K562 (cell line): ENCODE data around the gene HS3ST3A1. TPM values are rescaled to one million over a fixed set of nuclear protein-coding genes. Genes with fewer than 3 reads are reported as not detected.

Experiments
- CBFA2T2 ChIP-seq: fragments of 450-650 bp; conservative IDR thresholded peaks from 2 replicates; pipeline ENCODE4 v1.6.1; 2017; ENCODE audit warnings: mild to moderate bottlenecking
- CREB1 ChIP-seq, 2 experiments: sonication (generic) in 1 of 2; formaldehyde crosslinking in 1 of 2; IDR thresholded peaks; 2 replicates each; pipeline versions ENCODE4 v1.6.1 to v1.8.0; 2012 to 2022; ENCODE audit warnings: inconsistent platforms in 1 of 2, mild to moderate bottlenecking in 1 of 2, missing genetic modification reagents in 1 of 2, moderate library complexity in 1 of 2
- CSDE1 ChIP-seq, 2 experiments: fragments of 450-650 bp; IDR thresholded peaks; 2 replicates each; pipeline ENCODE4 v1.6.1; 2016; ENCODE audit warnings: mild to moderate bottlenecking in 1 of 2
- EGR1 ChIP-seq: fragments of 450-650 bp; conservative IDR thresholded peaks from 2 replicates; pipeline ENCODE4 v1.6.1; 2017; ENCODE audit warnings: mild to moderate bottlenecking
- ELF2 ChIP-seq: fragments of 250-450 bp; sonication (Bioruptor Pico); IDR thresholded peaks from 2 replicates; pipeline ENCODE4 v1.5.0; 2021; ENCODE audit warnings: mild to moderate bottlenecking
- FOXK1 ChIP-seq: sonication (generic); formaldehyde crosslinking; IDR thresholded peaks from 2 replicates; pipeline ENCODE4 v1.8.0; 2022; ENCODE audit warnings: missing genetic modification reagents, mild to moderate bottlenecking, borderline replicate concordance
- GABPA ChIP-seq: fragments of 200-800 bp; sonication (Bioruptor generic); conservative IDR thresholded peaks from 2 replicates; pipeline ENCODE4 v1.6.1; 2016; ENCODE audit warnings: low read depth, missing genetic modification characterization, missing compliant biosample characterization
- GTF2E2 ChIP-seq: fragments of 200-800 bp; sonication (Bioruptor generic); IDR thresholded peaks from 2 replicates; pipeline ENCODE4 v1.6.1; 2016; ENCODE audit warnings: missing genetic modification characterization, missing compliant biosample characterization
- HDAC1 ChIP-seq, 2 experiments: fragments of 450-650 bp; IDR thresholded peaks; 2 replicates each; pipeline ENCODE4 v1.6.1; 2016 to 2017; ENCODE audit warnings: inconsistent platforms in 1 of 2, mild to moderate bottlenecking in 1 of 2, moderate library complexity in 1 of 2
- HOMEZ ChIP-seq: fragments of 250-450 bp; sonication (Bioruptor Pico); IDR thresholded peaks from 2 replicates; pipeline ENCODE4 v1.4.0; 2020; ENCODE audit warnings: mild to moderate bottlenecking, moderate library complexity
- KAT2B ChIP-seq: IDR thresholded peaks from one replicate; pipeline ENCODE4 v1.6.1; 2012; ENCODE audit warnings: low read depth, mild to moderate bottlenecking, control low read depth, inconsistent platforms, low read length, moderate library complexity
- KAT7 ChIP-seq: sonication (generic); formaldehyde crosslinking; IDR thresholded peaks from 2 replicates; pipeline ENCODE4 v1.8.0; 2022; ENCODE audit warnings: missing genetic modification reagents, mild to moderate bottlenecking, borderline replicate concordance
- KLF6 ChIP-seq: fragments of 250-450 bp; sonication (Bioruptor Pico); IDR thresholded peaks from 2 replicates; pipeline ENCODE4 v1.4.0; 2020; ENCODE audit warnings: mild to moderate bottlenecking, moderate library complexity, borderline replicate concordance
- MCM2 ChIP-seq: fragments of 450-650 bp; IDR thresholded peaks from 2 replicates; pipeline ENCODE4 v1.6.1; 2017; ENCODE audit warnings: low read depth, mild to moderate bottlenecking
- SAFB2 ChIP-seq: fragments of 200-400 bp; formaldehyde crosslinking; IDR thresholded peaks from 2 replicates; pipeline ENCODE4 v1.6.1; 2018; ENCODE audit warnings: borderline replicate concordance, low read length, low read depth, moderate library complexity; ENCODE audit not compliant: severe bottlenecking
- SMAD3 ChIP-seq: fragments of 450-650 bp; formaldehyde crosslinking; conservative IDR thresholded peaks from 2 replicates; pipeline ENCODE4 v1.4.0; 2020; ENCODE audit warnings: mild to moderate bottlenecking
- ZNF217 ChIP-seq: sonication (generic); formaldehyde crosslinking; IDR thresholded peaks from 2 replicates; pipeline ENCODE4 v1.8.0; 2022; ENCODE audit warnings: mild to moderate bottlenecking, missing genetic modification reagents
- ZNF232 ChIP-seq: sonication (generic); formaldehyde crosslinking; IDR thresholded peaks from 2 replicates; pipeline ENCODE4 v1.8.0; 2022; ENCODE audit warnings: mild to moderate bottlenecking, missing genetic modification reagents
- ZNF253 ChIP-seq: fragments of 250-450 bp; sonication (Bioruptor Pico); conservative IDR thresholded peaks from 2 replicates; pipeline ENCODE4 v1.6.1; 2021; ENCODE audit warnings: mild to moderate bottlenecking
- ZNF41 ChIP-seq: fragments of 250-450 bp; sonication (Bioruptor Pico); conservative IDR thresholded peaks from 2 replicates; pipeline ENCODE4 v1.4.0; 2020; ENCODE audit warnings: mild to moderate bottlenecking
- ZNF444 ChIP-seq: fragments of 250-450 bp; sonication (Bioruptor Pico); IDR thresholded peaks from 2 replicates; pipeline ENCODE4 v1.4.0; 2020; ENCODE audit warnings: mild to moderate bottlenecking, moderate library complexity
- ZNF695 ChIP-seq: fragments of 450-650 bp; formaldehyde crosslinking; IDR thresholded peaks from 2 replicates; pipeline ENCODE4 v1.4.0; 2020; ENCODE audit warnings: mild to moderate bottlenecking, moderate library complexity
- polyA plus RNA-seq, 8 experiments: library from polyadenylated mRNA; depleted of rRNA in 4 of 8; stranded (reverse) in 5 of 8; unstranded in 3 of 8; fragments of >200 nt; fragmentation: Nextera tagmentation in 2 of 8; fragmentation: Illumina TruSeq in 1 of 8; extraction: Ambion mirVana in 2 of 8; extraction: Trizol in 1 of 8; gene quantifications; 2 replicates each; pipeline versions ENCODE4 v1.2.1 to v1.2.3, GENCODE V29; 2011 to 2014; ENCODE audit warnings: inconsistent platforms in 1 of 8, missing spikeins in 1 of 8
- total RNA-seq, 7 experiments: library from RNA; depleted of rRNA in 6 of 7; stranded (reverse); fragments of >200 nt in 6 of 7; fragmentation: Illumina TruSeq in 2 of 7; extraction: Trizol in 2 of 7; gene quantifications; 2 replicates each; pipeline versions ENCODE4 v1.2.1 to v1.2.3, GENCODE V29; 2011 to 2021; ENCODE audit warnings: low replicate concordance in 1 of 7
- TF ChIP-seq, protein P1 (sequence below), 2 experiments: IDR thresholded peaks; 2 replicates each; pipeline ENCODE4 v1.6.1; 2011; ENCODE audit warnings: borderline replicate concordance in 1 of 2, control low read depth in 1 of 2, low read depth in 1 of 2, low read length in 1 of 2, mild to moderate bottlenecking in 1 of 2, mixed read lengths in 1 of 2, moderate library complexity in 1 of 2; ENCODE audit not compliant: insufficient read depth in 1 of 2, insufficient read length in 1 of 2, poor library complexity in 1 of 2, severe bottlenecking in 1 of 2; ENCODE audit errors: extremely low read depth in 1 of 2
- TF ChIP-seq, protein P2 (sequence below): fragments of 250-450 bp; sonication (Bioruptor Pico); IDR thresholded peaks from 2 replicates; pipeline ENCODE4 v1.5.0; 2021
- TF ChIP-seq, protein P3 (sequence below): sonication (generic); IDR thresholded peaks from 2 replicates; pipeline ENCODE4 v1.6.1; 2016

The HS3ST3A1 gene
- total and polyA plus RNA-seq, 9 of the 15 experiments (the other 6 are each of a cell fraction or from before 2014, with no cell fraction given) = 0.25 to 14.8 (median 2.3) TPM

DNA sequence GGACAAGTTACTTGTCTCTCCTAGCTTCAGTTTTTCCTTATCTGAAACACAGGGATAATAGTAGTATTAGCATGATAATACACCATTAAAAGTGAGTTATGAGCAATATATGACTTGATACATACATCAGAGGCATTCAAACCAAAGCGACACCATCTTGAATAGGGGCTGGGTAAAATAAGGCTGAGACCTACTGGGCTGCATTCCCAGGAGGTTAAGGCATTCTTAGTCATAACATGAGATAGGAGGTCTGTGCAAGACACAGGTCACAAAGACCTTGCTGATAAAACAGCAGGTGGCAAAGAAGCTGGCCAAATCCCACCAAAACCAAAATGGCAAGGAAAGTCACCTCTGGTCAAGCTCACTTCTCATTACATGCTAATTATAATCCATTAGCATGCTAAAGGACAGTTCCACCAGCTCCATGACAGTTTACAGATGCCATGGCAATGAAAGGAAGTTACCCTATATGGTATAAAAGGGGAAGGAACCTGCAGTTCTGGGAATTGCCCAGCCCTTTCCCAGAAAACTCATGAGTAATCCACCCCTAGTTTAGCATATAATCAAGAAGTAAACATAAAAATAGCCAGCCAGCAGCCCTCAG, 37.2 kb upstream of the HS3ST3A1 start (continued):
- TF ChIP-seq, protein P1, sequence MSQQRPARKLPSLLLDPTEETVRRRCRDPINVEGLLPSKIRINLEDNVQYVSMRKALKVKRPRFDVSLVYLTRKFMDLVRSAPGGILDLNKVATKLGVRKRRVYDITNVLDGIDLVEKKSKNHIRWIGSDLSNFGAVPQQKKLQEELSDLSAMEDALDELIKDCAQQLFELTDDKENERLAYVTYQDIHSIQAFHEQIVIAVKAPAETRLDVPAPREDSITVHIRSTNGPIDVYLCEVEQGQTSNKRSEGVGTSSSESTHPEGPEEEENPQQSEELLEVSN (IDR thresholded peaks at IDR 0.05; ENCODE audit: borderline replicate concordance in 1 of 2, extremely low read depth in 1 of 2, insufficient read depth in 1 of 2, insufficient read length in 1 of 2, low read depth in 1 of 2, low read length in 1 of 2, poor library complexity in 1 of 2, severe bottlenecking in 1 of 2) = no peak
- TF ChIP-seq CBFA2T2 (no peak), GABPA (peak; percentile 58; the same call in 1 of the 2 replicates), ZNF217 (CRISPR knock-in tag) (no peak), HDAC1 (IDR thresholded peaks at IDR 0.05) (no peak), MCM2 (no peak), ZNF695 (CRISPR knock-in tag) (0 out of 2 replicates have a peak, but pooled peaks have one; percentile 59), KAT7 (CRISPR knock-in tag) (no peak), GTF2E2 (peak; percentile 77), CSDE1 (IDR thresholded peaks at IDR 0.05) (no peak), KLF6 (CRISPR knock-in tag) (peak; percentile 94), SMAD3 (CRISPR knock-in tag) (peak; percentile 97), CREB1 (IDR thresholded peaks at IDR 0.05) (no peak), CREB1 (CRISPR knock-in tag; IDR thresholded peaks at IDR 0.05) (no peak), SAFB2 (no peak), KAT2B (no peak), ZNF232 (no peak), EGR1 (no peak), ZNF41 (peak; percentile 85), ELF2 (CRISPR knock-in tag) (peak; percentile 25; the same call in 1 of the 2 replicates), ZNF253 (CRISPR knock-in tag) (no peak), FOXK1 (no peak), HOMEZ (CRISPR knock-in tag) (no peak), ZNF444 (peak; percentile 91)
- TF ChIP-seq, protein P2, sequence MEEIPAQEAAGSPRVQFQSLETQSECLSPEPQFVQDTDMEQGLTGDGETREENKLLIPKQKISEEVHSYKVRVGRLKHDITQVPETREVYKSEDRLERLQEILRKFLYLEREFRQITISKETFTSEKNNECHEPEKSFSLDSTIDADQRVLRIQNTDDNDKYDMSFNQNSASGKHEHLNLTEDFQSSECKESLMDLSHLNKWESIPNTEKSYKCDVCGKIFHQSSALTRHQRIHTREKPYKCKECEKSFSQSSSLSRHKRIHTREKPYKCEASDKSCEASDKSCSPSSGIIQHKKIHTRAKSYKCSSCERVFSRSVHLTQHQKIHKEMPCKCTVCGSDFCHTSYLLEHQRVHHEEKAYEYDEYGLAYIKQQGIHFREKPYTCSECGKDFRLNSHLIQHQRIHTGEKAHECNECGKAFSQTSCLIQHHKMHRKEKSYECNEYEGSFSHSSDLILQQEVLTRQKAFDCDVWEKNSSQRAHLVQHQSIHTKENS (CRISPR knock-in tag) = no peak
- TF ChIP-seq, protein P3, sequence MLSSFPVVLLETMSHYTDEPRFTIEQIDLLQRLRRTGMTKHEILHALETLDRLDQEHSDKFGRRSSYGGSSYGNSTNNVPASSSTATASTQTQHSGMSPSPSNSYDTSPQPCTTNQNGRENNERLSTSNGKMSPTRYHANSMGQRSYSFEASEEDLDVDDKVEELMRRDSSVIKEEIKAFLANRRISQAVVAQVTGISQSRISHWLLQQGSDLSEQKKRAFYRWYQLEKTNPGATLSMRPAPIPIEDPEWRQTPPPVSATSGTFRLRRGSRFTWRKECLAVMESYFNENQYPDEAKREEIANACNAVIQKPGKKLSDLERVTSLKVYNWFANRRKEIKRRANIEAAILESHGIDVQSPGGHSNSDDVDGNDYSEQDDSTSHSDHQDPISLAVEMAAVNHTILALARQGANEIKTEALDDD = no peak; the same call in 1 of the 2 replicates
